Measurements from ENCODE around the gene RNF5.

- no peak for TF ChIP-seq CTCF (IDR thresholded peaks at IDR 0.05; ENCODE audit: low read length)
- TF ChIP-seq EZH2 (IDR thresholded peaks at IDR 0.05; ENCODE audit: borderline replicate concordance, low read length): no peak
These were observed 10.9 kb upstream of the RNF5 start for GRCh38 chr6:32167154-32167760.
